Caco-2 (cell line): ENCODE results near the gene TTN. TPM values are rescaled to one million over a fixed set of nuclear protein-coding genes. Genes with fewer than 3 reads are reported as not detected.
"Not testable (repeated sequence)": the region's sequence is repeated elsewhere in the genome, so short reads cannot be mapped to it uniquely, and the experiment has no call there.

Source experiments
- BruUV-seq: library from RNA; stranded (reverse); fragments of 400-500 nt; replicated peaks from 2 replicates; lab custom pipeline; 2021; lab: Mats Ljungman, UMichigan
- CTCF ChIA-PET: fragments of 300-600 bp; sonication (Branson Sonifier 250); formaldehyde crosslinking; loops from one replicate; lab custom pipeline; 2022; ENCODE audit warnings: antibody characterized with exemption; lab: Charles Lee
- POLR2A ChIA-PET: fragments of 300-600 bp; sonication (Branson Sonifier 250); formaldehyde crosslinking; loops from one replicate; lab custom pipeline; 2022; ENCODE audit warnings: antibody characterized with exemption; lab: Charles Lee
- DNase-seq, 2 experiments: peaks; one replicate each; pipeline versions ENCODE4 v3.0.0 to v3.0.0-alpha.2; 2020 to 2022
- H3K27me3 ChIP-seq: replicated peaks from 2 replicates; pipeline ENCODE4 v1.6.0; 2011; ENCODE audit warnings: low read length; ENCODE audit not compliant: control insufficient read depth, insufficient read depth
- H3K36me3 ChIP-seq: 2 replicates; pipeline ENCODE4 v1.5.1; 2011; ENCODE audit warnings: low read length; ENCODE audit not compliant: control insufficient read depth, insufficient read depth
- H3K4me1 ChIP-seq: fragments of 250-450 bp; sonication (Bioruptor Pico); 2 replicates; pipeline ENCODE4 v1.5.1; 2020; ENCODE audit warnings: mild to moderate bottlenecking
- H3K4me3 ChIP-seq: 2 replicates; pipeline ENCODE4 v1.5.1; 2011; ENCODE audit warnings: low read depth, mild to moderate bottlenecking, control low read depth, low read length
- H3K9me3 ChIP-seq: fragments of 250-450 bp; sonication (Bioruptor Pico); 2 replicates; pipeline ENCODE4 v1.5.1; 2020; ENCODE audit warnings: mild to moderate bottlenecking, moderate library complexity
- H3K27ac Mint-ChIP-seq: one replicate; pipeline ENCODE4 v1.8.0; 2022; ENCODE audit warnings: mixed read lengths; ENCODE audit not compliant: unreplicated experiment
- H3K27me3 Mint-ChIP-seq: one replicate; pipeline ENCODE4 v1.8.0; 2022; ENCODE audit warnings: mixed read lengths; ENCODE audit not compliant: insufficient read depth, unreplicated experiment
- H3K36me3 Mint-ChIP-seq: one replicate; pipeline ENCODE4 v1.8.0; 2022; ENCODE audit warnings: mild to moderate bottlenecking, mixed read lengths; ENCODE audit not compliant: insufficient read depth, unreplicated experiment
- H3K4me1 Mint-ChIP-seq: one replicate; pipeline ENCODE4 v1.8.0; 2022; ENCODE audit warnings: low read depth, mixed read lengths; ENCODE audit not compliant: unreplicated experiment
- H3K4me3 Mint-ChIP-seq: one replicate; pipeline ENCODE4 v1.8.0; 2022; ENCODE audit warnings: mild to moderate bottlenecking, moderate library complexity, mixed read lengths; ENCODE audit not compliant: unreplicated experiment
- H3K9me3 Mint-ChIP-seq: one replicate; pipeline ENCODE4 v1.8.0; 2022; ENCODE audit warnings: mixed read lengths; ENCODE audit not compliant: unreplicated experiment
- CTCF ChIP-seq, 2 experiments: fragments of 200-600 bp in 1 of 2; IDR thresholded peaks; 1 replicate in 1 of 2; 2 replicates in 1 of 2; pipeline versions ENCODE4 v1.5.1 to v1.8.0; 2011 to 2022; ENCODE audit warnings: antibody characterized with exemption in 1 of 2, control low read depth in 1 of 2, inconsistent platforms in 1 of 2, low read depth in 1 of 2, low read length in 1 of 2, mild to moderate bottlenecking in 1 of 2, moderate library complexity in 1 of 2; ENCODE audit not compliant: insufficient read depth in 1 of 2, severe bottlenecking in 1 of 2, unreplicated experiment in 1 of 2
- intact Hi-C: fragments of 100-400 bp; cut with micrococcal nuclease; formaldehyde crosslinking; loops from one replicate; pipeline ENCODE4 v1.10.0; 2022; ENCODE audit not compliant: unreplicated experiment
- total RNA-seq: library from RNA; stranded (reverse); gene quantifications from 2 replicates; pipeline ENCODE4 v1.2.3, GENCODE V29; 2022

Gene TTN
- total RNA-seq, 1 experiment from 2014 or later = 9.3 TPM

GRCh38 chr2:178676046-178676445 lies 131.2 kb downstream of the TTN start:
- Mint-ChIP-seq H3K4me3 (no peak overlapping the region), H3K27ac (no peak overlapping the region), H3K27me3 (no peaks in the 10 kb centered on the region), H3K4me1 (no peaks in the 10 kb centered on the region), H3K9me3 (no peaks in the 10 kb centered on the region), H3K36me3 (no peaks in the 10 kb centered on the region)
- CTCF ChIA-PET = no interaction called here
- no peaks in the 10 kb centered on the region for H3K4me1 ChIP-seq
- DNase-seq = no peak
- TF ChIP-seq CTCF (IDR thresholded peaks at IDR 0.05; ENCODE audit: insufficient read depth in 1 of 2, low read depth in 1 of 2, low read length in 1 of 2, severe bottlenecking in 1 of 2, unreplicated experiment in 1 of 2) = no peak
- intact Hi-C loops = no loop called here
- H3K9me3 ChIP-seq = no peaks in the 10 kb centered on the region
- H3K4me3 ChIP-seq = no peak overlapping the region
- H3K36me3 ChIP-seq = no peaks in the 10 kb centered on the region
- H3K27me3 ChIP-seq = no peaks in the 10 kb centered on the region
- POLR2A ChIA-PET = no interaction called here
- no TSS peak for BruUV-seq

GRCh38 chr2:178674122-178674521 lies 133.1 kb downstream of the TTN start:
- H3K36me3 ChIP-seq = no peaks in the 10 kb centered on the region
- Mint-ChIP-seq H3K27ac (no peak overlapping the region), H3K36me3 (no peaks in the 10 kb centered on the region), H3K27me3 (no peaks in the 10 kb centered on the region), H3K9me3 (no peaks in the 10 kb centered on the region), H3K4me1 (no peaks in the 10 kb centered on the region), H3K4me3 (no peak overlapping the region)
- H3K9me3 ChIP-seq = no peaks in the 10 kb centered on the region
- no TSS peak for BruUV-seq
- peak in 1 of 2 experiments; percentile 29 for TF ChIP-seq CTCF (IDR thresholded peaks at IDR 0.05; ENCODE audit: insufficient read depth in 1 of 2, low read depth in 1 of 2, low read length in 1 of 2, severe bottlenecking in 1 of 2, unreplicated experiment in 1 of 2)
- H3K4me1 ChIP-seq = no peaks in the 10 kb centered on the region
- intact Hi-C loops = no loop called here
- peak in 1 of 2 experiments; percentile 10 for DNase-seq
- H3K27me3 ChIP-seq = no peaks in the 10 kb centered on the region
- ChIA-PET POLR2A (no interaction called here), CTCF (no interaction called here)
- H3K4me3 ChIP-seq = no peak overlapping the region

- Mint-ChIP-seq H3K36me3 (no peaks in the 10 kb centered on the region), H3K27me3 (no peaks in the 10 kb centered on the region), H3K4me3 (no peak overlapping the region), H3K9me3 (no peaks in the 10 kb centered on the region), H3K27ac (no peak overlapping the region), H3K4me1 (no peaks in the 10 kb centered on the region)
- ChIA-PET POLR2A (no interaction called here), CTCF (no interaction called here)
- H3K36me3 ChIP-seq = no peaks in the 10 kb centered on the region
- BruUV-seq = no TSS peak
- no peaks in the 10 kb centered on the region for H3K9me3 ChIP-seq
- H3K27me3 ChIP-seq = no peaks in the 10 kb centered on the region
- DNase-seq = no peak
- intact Hi-C loops = no loop called here
- H3K4me1 ChIP-seq = no peaks in the 10 kb centered on the region
- H3K4me3 ChIP-seq = no peak overlapping the region
- TF ChIP-seq CTCF (IDR thresholded peaks at IDR 0.05; ENCODE audit: insufficient read depth in 1 of 2, low read depth in 1 of 2, low read length in 1 of 2, severe bottlenecking in 1 of 2, unreplicated experiment in 1 of 2) = no peak
These were observed 140.8 kb downstream of the TTN start for GRCh38 chr2:178666458-178666857.

- H3K27ac Mint-ChIP-seq, H3K9me3 ChIP-seq, H3K4me3 ChIP-seq, H3K27me3 Mint-ChIP-seq, H3K9me3 Mint-ChIP-seq, BruUV-seq, H3K4me3 Mint-ChIP-seq, H3K27me3 ChIP-seq, intact Hi-C loops, DNase-seq, H3K4me1 Mint-ChIP-seq, CTCF ChIA-PET, H3K36me3 ChIP-seq, POLR2A ChIA-PET, H3K36me3 Mint-ChIP-seq, H3K4me1 ChIP-seq: not testable (repeated sequence)
These were observed 148.7 kb downstream of the TTN start for GRCh38 chr2:178658480-178658879.
